Ishikawa (cell line): ENCODE measurements around the gene PRR18.
A peak's percentile ranks its signal among the peaks of the same experiment; 100 is the strongest.

Source experiments
- CEBPB ChIP-seq: IDR thresholded peaks from 2 replicates; pipeline ENCODE4 v1.6.1; 2012
- CREB1 ChIP-seq: IDR thresholded peaks from 2 replicates; pipeline ENCODE4 v1.6.1; 2012; ENCODE audit warnings: low read depth
- EGR1 ChIP-seq: IDR thresholded peaks from 2 replicates; pipeline ENCODE4 v1.6.1; 2012
- EP300 ChIP-seq: IDR thresholded peaks from 2 replicates; pipeline ENCODE4 v1.6.1; 2012; ENCODE audit warnings: borderline replicate concordance
- FOXM1 ChIP-seq: IDR thresholded peaks from 2 replicates; pipeline ENCODE4 v1.6.1; 2012; ENCODE audit warnings: low read depth, borderline replicate concordance
- NFIC ChIP-seq: IDR thresholded peaks from 2 replicates; pipeline ENCODE4 v1.6.1; 2012
- RAD21 ChIP-seq: IDR thresholded peaks from 2 replicates; pipeline ENCODE4 v1.6.1; 2012; ENCODE audit warnings: low read depth
- TAF1 ChIP-seq: IDR thresholded peaks from 2 replicates; pipeline ENCODE4 v1.6.1; 2012; ENCODE audit warnings: low read depth, mild to moderate bottlenecking
- TCF12 ChIP-seq: IDR thresholded peaks from 2 replicates; pipeline ENCODE4 v1.6.1; 2012; ENCODE audit warnings: low read depth
- TEAD4 ChIP-seq: IDR thresholded peaks from 2 replicates; pipeline ENCODE4 v1.6.1; 2012
- YY1 ChIP-seq: IDR thresholded peaks from 2 replicates; pipeline ENCODE4 v1.6.1; 2012; ENCODE audit warnings: low read depth
- ZBTB7A ChIP-seq: IDR thresholded peaks from 2 replicates; pipeline ENCODE4 v1.6.1; 2012; ENCODE audit warnings: low read depth
- TF ChIP-seq, protein P1 (sequence below): IDR thresholded peaks from 2 replicates; pipeline ENCODE4 v1.6.1; 2012; ENCODE audit warnings: low read depth, mild to moderate bottlenecking
- TF ChIP-seq, protein P2 (sequence below): IDR thresholded peaks from 2 replicates; pipeline ENCODE4 v1.6.1; 2012
- TF ChIP-seq, protein P3 (sequence below): IDR thresholded peaks from 2 replicates; pipeline ENCODE4 v1.6.1; 2012

The PRR18 gene

DNA sequence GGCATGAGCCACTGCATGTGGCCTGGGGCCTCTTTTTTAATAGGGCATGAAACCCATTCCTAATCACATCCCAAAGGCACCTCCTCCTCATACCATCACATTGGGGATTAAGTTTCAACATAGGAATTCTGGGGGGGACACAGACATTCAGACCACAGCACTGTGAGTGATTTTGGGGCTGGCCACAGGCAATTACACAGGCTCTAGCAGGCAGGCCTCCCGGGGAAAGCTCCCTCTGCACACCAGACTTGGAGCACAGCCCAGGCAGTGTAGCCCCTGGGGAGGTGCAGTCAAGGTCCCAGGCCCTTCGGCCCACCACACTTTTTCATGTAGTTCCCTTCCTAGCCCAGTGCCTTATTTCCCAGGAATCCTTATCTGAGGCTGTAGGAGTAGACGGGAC, 28.7 kb upstream of the PRR18 start:
- TF ChIP-seq FOXM1: no peak

DNA sequence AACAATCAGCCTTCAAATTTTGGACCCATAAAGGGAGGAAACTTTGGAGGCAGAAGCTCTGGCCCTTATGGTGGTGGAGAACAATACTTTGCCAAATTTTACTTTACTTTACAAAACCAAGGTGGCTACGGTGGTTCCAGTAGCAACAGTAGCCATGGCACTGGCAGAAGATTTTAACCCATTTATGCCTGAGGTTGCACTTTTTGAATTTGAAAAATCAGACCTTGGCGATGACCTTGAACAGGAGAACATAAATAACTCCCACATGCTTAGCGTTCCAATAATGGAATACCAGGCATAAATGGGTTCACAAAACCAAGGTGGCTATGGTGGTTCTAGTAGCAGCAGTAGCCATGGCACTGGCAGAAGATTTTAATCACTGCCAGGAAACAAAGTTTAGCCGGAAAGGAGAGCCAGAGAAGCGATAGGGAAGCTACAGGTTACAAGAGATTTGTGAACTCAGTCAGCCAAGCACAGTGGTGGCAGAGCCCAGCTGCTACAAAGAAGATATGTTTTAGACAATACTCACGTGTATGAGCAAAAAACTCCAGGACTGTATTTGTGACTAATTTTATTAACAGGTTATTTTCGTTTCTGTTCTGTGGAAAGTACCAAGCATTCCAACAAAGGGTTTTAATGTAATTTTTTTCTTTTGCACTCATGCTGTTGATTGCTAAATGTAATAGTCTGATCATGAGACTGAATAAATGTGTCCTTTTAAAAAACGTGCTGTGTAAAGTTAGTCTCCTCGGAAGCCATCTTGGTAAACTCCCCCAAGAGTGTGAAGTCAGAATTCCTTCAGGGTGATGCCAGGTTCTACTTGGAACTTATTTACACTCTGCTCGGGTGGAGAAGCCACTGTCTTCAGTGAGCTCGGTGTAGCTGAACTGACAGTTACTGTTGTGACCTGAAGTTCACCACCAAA, 27.4 kb upstream of the PRR18 start:
- no peak for TF ChIP-seq CEBPB
- TF ChIP-seq FOXM1: no peak
- TF ChIP-seq, protein P1, sequence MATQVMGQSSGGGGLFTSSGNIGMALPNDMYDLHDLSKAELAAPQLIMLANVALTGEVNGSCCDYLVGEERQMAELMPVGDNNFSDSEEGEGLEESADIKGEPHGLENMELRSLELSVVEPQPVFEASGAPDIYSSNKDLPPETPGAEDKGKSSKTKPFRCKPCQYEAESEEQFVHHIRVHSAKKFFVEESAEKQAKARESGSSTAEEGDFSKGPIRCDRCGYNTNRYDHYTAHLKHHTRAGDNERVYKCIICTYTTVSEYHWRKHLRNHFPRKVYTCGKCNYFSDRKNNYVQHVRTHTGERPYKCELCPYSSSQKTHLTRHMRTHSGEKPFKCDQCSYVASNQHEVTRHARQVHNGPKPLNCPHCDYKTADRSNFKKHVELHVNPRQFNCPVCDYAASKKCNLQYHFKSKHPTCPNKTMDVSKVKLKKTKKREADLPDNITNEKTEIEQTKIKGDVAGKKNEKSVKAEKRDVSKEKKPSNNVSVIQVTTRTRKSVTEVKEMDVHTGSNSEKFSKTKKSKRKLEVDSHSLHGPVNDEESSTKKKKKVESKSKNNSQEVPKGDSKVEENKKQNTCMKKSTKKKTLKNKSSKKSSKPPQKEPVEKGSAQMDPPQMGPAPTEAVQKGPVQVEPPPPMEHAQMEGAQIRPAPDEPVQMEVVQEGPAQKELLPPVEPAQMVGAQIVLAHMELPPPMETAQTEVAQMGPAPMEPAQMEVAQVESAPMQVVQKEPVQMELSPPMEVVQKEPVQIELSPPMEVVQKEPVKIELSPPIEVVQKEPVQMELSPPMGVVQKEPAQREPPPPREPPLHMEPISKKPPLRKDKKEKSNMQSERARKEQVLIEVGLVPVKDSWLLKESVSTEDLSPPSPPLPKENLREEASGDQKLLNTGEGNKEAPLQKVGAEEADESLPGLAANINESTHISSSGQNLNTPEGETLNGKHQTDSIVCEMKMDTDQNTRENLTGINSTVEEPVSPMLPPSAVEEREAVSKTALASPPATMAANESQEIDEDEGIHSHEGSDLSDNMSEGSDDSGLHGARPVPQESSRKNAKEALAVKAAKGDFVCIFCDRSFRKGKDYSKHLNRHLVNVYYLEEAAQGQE: no peak
- no peak for TF ChIP-seq CREB1
- TF ChIP-seq RAD21: no peak
- TF ChIP-seq EGR1: no peak
- no peak for TF ChIP-seq EP300
- no peak for TF ChIP-seq ZBTB7A
- TF ChIP-seq, protein P2, sequence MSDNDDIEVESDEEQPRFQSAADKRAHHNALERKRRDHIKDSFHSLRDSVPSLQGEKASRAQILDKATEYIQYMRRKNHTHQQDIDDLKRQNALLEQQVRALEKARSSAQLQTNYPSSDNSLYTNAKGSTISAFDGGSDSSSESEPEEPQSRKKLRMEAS: no peak
- TF ChIP-seq YY1: no peak
- no peak for TF ChIP-seq TCF12
- no peak for TF ChIP-seq TAF1
- no peak for TF ChIP-seq NFIC
- TF ChIP-seq, protein P3, sequence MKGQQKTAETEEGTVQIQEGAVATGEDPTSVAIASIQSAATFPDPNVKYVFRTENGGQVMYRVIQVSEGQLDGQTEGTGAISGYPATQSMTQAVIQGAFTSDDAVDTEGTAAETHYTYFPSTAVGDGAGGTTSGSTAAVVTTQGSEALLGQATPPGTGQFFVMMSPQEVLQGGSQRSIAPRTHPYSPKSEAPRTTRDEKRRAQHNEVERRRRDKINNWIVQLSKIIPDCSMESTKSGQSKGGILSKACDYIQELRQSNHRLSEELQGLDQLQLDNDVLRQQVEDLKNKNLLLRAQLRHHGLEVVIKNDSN: no peak
- no peak for TF ChIP-seq TEAD4

DNA sequence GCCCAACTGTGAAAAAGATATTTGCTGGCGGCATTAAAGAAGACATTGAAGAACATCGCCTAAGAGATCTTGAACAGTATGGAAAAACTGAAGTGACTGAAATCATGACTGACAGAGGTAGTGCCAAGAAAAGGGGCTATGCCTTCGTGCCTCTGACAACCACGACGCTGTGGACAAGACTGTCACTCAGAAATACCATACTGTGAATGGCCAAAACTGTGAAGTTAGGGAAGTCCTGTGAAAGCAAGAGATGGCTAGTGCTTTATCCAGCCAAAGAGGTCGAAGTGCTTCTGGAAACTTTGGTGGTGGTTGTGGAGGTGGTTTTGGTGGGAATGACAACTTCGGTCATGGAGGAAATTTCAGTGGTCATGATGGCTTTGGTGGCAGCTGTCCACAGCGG, 26.7 kb upstream of the PRR18 start:
- TF ChIP-seq, protein P2: no peak

DNA sequence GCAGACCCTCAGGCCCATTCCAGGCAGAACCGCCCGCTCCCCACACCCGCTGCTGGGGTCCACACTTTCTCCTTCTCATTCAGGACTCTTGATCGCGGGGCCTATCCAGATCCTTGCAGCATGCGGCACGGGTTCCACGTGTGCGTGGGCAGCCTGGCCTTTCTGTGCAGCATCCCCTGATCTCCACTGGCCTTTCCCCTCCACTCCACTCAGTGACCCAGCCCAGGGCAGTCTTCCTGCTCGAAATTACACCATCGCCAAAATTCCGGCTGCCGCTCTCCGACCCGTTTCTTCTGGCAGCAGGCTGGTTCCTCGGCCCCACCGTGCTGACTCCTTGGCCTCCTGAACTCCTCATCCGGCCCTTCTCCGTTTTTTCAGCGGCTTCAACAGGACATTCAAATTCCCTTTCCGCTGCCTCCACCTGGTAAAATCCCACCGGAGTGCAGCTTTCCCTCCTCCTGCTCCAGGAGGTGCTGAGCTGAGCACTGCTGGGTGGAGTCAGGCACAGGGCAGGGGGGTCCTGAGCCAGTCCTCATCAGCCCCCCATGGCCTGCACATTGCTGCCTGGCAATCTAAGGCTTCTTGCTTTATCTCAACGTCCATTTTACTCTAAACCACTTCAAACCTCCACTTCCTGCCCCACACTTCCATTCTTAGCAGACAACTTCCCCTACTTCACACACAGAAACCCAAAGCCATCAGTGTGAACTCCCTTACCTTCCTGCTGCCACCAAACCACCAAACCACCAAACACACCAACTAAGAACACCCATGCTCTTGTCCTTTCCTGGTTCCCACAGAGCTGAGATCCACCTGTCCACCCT, 25.2 kb upstream of the PRR18 start:
- no peak for TF ChIP-seq CEBPB
- TF ChIP-seq, protein P3: no peak
- no peak for TF ChIP-seq ZBTB7A

DNA sequence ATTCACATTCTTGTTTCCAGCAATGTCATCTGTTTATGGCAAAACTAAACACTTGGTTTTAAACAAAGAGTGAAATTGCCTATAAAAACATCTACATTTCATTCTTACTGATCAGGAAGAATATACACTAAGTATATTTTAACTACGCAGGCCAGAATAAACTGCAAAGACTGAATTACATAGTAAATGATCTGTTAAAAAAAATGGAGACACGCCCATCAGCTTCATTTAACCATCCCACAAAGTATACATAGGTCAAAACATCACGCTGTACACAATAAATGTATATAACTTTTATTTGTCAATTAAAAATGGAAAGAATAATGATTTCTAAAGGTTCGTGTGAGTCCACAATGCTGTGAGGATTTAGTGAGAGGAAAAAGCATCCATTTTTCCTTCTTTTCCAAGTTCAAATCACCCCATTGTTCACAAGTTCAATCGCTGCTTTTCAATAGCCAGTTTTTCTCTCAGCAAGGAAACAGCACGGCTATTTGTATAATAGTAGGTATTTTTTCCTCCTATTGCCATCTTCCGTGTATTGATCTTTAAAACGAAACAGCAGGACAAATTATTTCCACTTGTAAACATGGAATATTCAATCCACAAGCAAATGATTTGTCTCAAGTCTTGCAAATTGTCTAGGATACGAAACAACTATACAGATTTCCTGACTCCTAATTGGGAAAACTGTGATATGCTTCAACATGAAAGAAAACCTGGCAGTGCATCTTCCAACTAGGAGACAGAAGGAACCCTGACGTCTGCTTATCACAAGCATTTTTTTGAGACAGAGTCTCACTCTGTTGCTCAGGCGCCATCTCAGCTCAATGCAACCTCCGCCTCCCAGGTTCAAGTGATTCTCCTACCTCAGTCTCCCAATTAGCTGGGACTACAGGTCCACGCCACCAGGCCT, 23.6 kb upstream of the PRR18 start:
- TF ChIP-seq, protein P2: no peak
- TF ChIP-seq EGR1 (no peak), RAD21 (no peak), ZBTB7A (no peak)

DNA sequence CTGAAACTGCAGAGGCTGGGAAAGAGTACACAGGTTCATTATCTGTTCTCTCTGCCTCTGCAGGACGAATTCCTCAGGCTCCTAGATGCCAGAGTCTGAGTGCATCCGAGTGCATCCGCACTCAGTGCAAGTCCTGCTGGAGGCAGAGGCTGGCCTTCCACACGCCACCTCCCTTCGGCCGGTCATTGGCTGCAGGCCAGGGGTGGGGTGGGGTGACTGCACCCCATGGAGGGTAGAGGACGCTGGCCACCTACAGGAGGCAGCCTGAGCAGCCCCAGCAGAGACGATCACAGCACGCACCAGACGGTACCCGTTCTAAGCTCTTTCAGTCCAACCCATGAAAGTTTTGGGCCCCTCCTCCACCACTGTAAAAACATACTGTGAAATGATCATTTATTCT, 22.4 kb upstream of the PRR18 start:
- TF ChIP-seq TCF12 (no peak), FOXM1 (no peak), RAD21 (peak; percentile 38; the same call in 1 of the 2 replicates), TEAD4 (no peak), CEBPB (no peak), NFIC (peak; percentile 86)
- TF ChIP-seq, protein P2: no peak

DNA sequence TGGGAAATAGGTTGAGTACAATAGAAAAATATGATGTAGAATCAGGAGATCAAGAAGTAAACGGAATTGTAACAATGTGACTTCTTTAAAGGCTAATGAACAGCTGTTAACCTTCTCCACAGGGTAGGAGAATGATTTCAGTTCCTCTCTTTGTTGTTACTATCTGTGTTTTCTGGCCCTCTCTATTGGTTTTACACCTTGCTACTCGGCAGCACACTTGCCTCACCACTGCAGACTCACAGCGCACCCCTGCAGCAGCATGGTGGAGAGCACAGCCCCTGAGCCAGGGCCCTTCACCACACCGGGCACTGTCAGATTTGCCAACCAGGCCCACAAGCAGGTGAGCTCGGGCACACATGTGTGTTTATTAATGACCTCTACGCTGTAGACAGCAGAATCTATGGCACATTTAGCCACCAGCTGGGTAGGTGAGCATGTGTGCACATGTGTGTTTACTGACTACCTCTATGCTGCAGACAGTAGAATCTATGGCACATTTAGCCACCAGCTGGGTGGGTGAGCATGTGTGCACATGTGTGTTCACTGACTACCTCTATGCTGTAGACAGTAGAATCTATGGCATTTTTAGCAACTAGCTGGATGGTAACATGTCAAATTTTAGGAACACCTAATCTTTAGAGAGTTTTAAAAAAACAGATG, 17.3 kb upstream of the PRR18 start:
- TF ChIP-seq EGR1 (no peak), NFIC (no peak)
- TF ChIP-seq, protein P3: no peak
- TF ChIP-seq, protein P1: no peak
- TF ChIP-seq, protein P2: no peak
